Thyroid gland (tissue), 4 donors: ENCODE results near the gene FAM118B.

Experiments
- POLR2A ChIP-seq, 2 donors: fragments of 450-650 bp; IDR thresholded peaks; one replicate each; pipeline ENCODE4 v1.6.1; 2017; ENCODE audit warnings: antibody characterized with exemption in 2 of 2, mild to moderate bottlenecking in 2 of 2, moderate library complexity in 1 of 2
- TF ChIP-seq, protein P1 (sequence below), 6 experiments: fragments of 200-600 bp in 3 of 6; fragments of 450-650 bp in 3 of 6; sonication (generic) in 3 of 6; IDR thresholded peaks; one replicate each; pipeline ENCODE4 v1.5.1; 2016 to 2019; ENCODE audit warnings: antibody characterized with exemption in 6 of 6, mild to moderate bottlenecking in 2 of 6, inconsistent platforms in 1 of 6, moderate library complexity in 1 of 6

GRCh38 chr11:126282736-126283591, 71.4 kb downstream of the FAM118B start, which contains the start of gene TIRAP:
- TF ChIP-seq, protein P1, sequence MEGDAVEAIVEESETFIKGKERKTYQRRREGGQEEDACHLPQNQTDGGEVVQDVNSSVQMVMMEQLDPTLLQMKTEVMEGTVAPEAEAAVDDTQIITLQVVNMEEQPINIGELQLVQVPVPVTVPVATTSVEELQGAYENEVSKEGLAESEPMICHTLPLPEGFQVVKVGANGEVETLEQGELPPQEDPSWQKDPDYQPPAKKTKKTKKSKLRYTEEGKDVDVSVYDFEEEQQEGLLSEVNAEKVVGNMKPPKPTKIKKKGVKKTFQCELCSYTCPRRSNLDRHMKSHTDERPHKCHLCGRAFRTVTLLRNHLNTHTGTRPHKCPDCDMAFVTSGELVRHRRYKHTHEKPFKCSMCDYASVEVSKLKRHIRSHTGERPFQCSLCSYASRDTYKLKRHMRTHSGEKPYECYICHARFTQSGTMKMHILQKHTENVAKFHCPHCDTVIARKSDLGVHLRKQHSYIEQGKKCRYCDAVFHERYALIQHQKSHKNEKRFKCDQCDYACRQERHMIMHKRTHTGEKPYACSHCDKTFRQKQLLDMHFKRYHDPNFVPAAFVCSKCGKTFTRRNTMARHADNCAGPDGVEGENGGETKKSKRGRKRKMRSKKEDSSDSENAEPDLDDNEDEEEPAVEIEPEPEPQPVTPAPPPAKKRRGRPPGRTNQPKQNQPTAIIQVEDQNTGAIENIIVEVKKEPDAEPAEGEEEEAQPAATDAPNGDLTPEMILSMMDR (IDR thresholded peaks at IDR 0.05) = peak in 3 of 6 experiments; percentile 9 to 29 (median 23)
- TF ChIP-seq POLR2A (IDR thresholded peaks at IDR 0.05) = peak in 1 of 2 donors; percentile 77
